WERI-Rb-1 (cell line): Measurements from ENCODE around the gene NSUN7.

Experiments
- DNase-seq: peaks from one replicate; pipeline ENCODE4 v3.0.0-alpha.2; 2020
- H3K27ac ChIP-seq: fragments of 250-450 bp; sonication (Bioruptor Pico); 2 replicates; pipeline ENCODE4 v1.5.1; 2020; ENCODE audit warnings: mild to moderate bottlenecking, moderate library complexity
- H3K27me3 ChIP-seq: fragments of 250-450 bp; sonication (Bioruptor Pico); 2 replicates; pipeline ENCODE4 v1.5.1; 2021; ENCODE audit warnings: mild to moderate bottlenecking, low read depth, moderate library complexity; ENCODE audit not compliant: insufficient read depth, severe bottlenecking
- H3K36me3 ChIP-seq: fragments of 250-450 bp; sonication (Bioruptor Pico); 2 replicates; pipeline ENCODE4 v1.5.1; 2020; ENCODE audit warnings: mild to moderate bottlenecking, moderate library complexity
- H3K4me3 ChIP-seq: 2 replicates; pipeline ENCODE4 v1.5.1; 2011; ENCODE audit warnings: low read depth, mild to moderate bottlenecking, control low read depth, low read length
- H3K9me3 ChIP-seq: fragments of 250-450 bp; sonication (Bioruptor Pico); 2 replicates; pipeline ENCODE4 v1.5.1; 2021; ENCODE audit warnings: mild to moderate bottlenecking, moderate library complexity; ENCODE audit not compliant: severe bottlenecking
- CTCF ChIP-seq: IDR thresholded peaks from 2 replicates; pipeline ENCODE4 v1.5.1; 2011; ENCODE audit warnings: low read depth, mild to moderate bottlenecking, control low read depth, inconsistent platforms, low read length

NSUN7 gene

GRCh38 chr4:40842318-40842717 lies 92.6 kb downstream of the NSUN7 start:
- H3K27ac ChIP-seq = no peak overlapping the region

GRCh38 chr4:40842725-40843423 lies 93.1 kb downstream of the NSUN7 start:
- Histone ChIP-seq H3K36me3 (no peaks in the 10 kb centered on the region; the same call in 1 of the 2 replicates), H3K9me3 (no peaks in the 10 kb centered on the region), H3K4me3 (no peak overlapping the region), H3K27me3 (no peaks in the 10 kb centered on the region), H3K27ac (no peak overlapping the region)
- DNase-seq = no peak
- TF ChIP-seq CTCF = no peak

More at GRCh38 chr4:40842318-40842717, 92.6 kb downstream of the NSUN7 start:
- Histone ChIP-seq H3K27me3 (no peaks in the 10 kb centered on the region), H3K4me3 (no peak overlapping the region), H3K36me3 (peaks cover 3% of the 10 kb centered on the region; the same call in 1 of the 2 replicates), H3K9me3 (no peaks in the 10 kb centered on the region)
- DNase-seq = no peak
- TF ChIP-seq CTCF = no peak

- peak; percentile 24; the same call in 1 of the 2 replicates for TF ChIP-seq CTCF
- H3K27ac ChIP-seq = no peak overlapping the region
- no peak for DNase-seq
- no peak overlapping the region for H3K4me3 ChIP-seq
- no peaks in the 10 kb centered on the region; the same call in 1 of the 2 replicates for H3K36me3 ChIP-seq
- no peaks in the 10 kb centered on the region for H3K27me3 ChIP-seq
- H3K9me3 ChIP-seq = no peaks in the 10 kb centered on the region
Measured at GRCh38 chr4:40843696-40844095, 93.9 kb downstream of the NSUN7 start.

- H3K27me3 ChIP-seq = no peaks in the 10 kb centered on the region
- H3K27ac ChIP-seq = no peak overlapping the region
- no peaks in the 10 kb centered on the region; the same call in 1 of the 2 replicates for H3K36me3 ChIP-seq
- H3K4me3 ChIP-seq = no peak overlapping the region
- DNase-seq = no peak
- no peaks in the 10 kb centered on the region for H3K9me3 ChIP-seq
- no peak for TF ChIP-seq CTCF
Measured at GRCh38 chr4:40844261-40844660, 94.5 kb downstream of the NSUN7 start.

GRCh38 chr4:40845154-40845835 lies 95.5 kb downstream of the NSUN7 start:
- Histone ChIP-seq H3K27me3 (no peaks in the 10 kb centered on the region), H3K27ac (no peak overlapping the region), H3K4me3 (no peak overlapping the region), H3K9me3 (no peaks in the 10 kb centered on the region), H3K36me3 (no peaks in the 10 kb centered on the region; the same call in 1 of the 2 replicates)
- DNase-seq = no peak
- TF ChIP-seq CTCF = no peak
